A673 (cell line): Measurements from ENCODE around the gene CFAP58. TPM values are rescaled to one million over a fixed set of nuclear protein-coding genes. Genes with fewer than 3 reads are reported as not detected.

ENCODE experiments used
- BruUV-seq: library from RNA; stranded (reverse); fragments of 400-500 nt; replicated peaks from 2 replicates; lab custom pipeline; 2021; lab: Mats Ljungman, UMichigan
- CTCF ChIA-PET: fragments of 300-600 bp; sonication (Branson Sonifier 250); formaldehyde crosslinking; loops from one replicate; lab custom pipeline; 2022; ENCODE audit warnings: antibody characterized with exemption; lab: Charles Lee
- POLR2A ChIA-PET: fragments of 300-600 bp; sonication (Branson Sonifier 250); formaldehyde crosslinking; loops from one replicate; lab custom pipeline; 2022; ENCODE audit warnings: antibody characterized with exemption; ENCODE audit not compliant: low non-redundant PET; lab: Charles Lee
- DNase-seq: peaks from one replicate; pipeline ENCODE4 v3.0.0-alpha.2; 2015; ENCODE audit warnings: low spot score
- H3K27ac ChIP-seq: fragments of 200-600 bp; sonication (generic); 2 replicates; pipeline ENCODE4 v1.5.1; 2016; ENCODE audit warnings: mixed run types, low read depth, mild to moderate bottlenecking, mixed read lengths, antibody characterized with exemption, low read length; ENCODE audit not compliant: poor library complexity, severe bottlenecking
- H3K27me3 ChIP-seq: fragments of 200-600 bp; sonication (generic); replicated peaks from 2 replicates; pipeline ENCODE4 v1.6.1; 2017; ENCODE audit warnings: mixed run types, low read depth, mild to moderate bottlenecking, mixed read lengths, antibody characterized with exemption, low read length; ENCODE audit not compliant: insufficient read depth, poor library complexity
- H3K36me3 ChIP-seq: fragments of 200-600 bp; sonication (generic); 2 replicates; pipeline ENCODE4 v1.6.1; 2016; ENCODE audit warnings: mixed run types, mild to moderate bottlenecking, mixed read lengths, antibody characterized with exemption, low read length; ENCODE audit not compliant: insufficient read depth, poor library complexity, severe bottlenecking
- H3K4me1 ChIP-seq: fragments of 200-600 bp; sonication (generic); 2 replicates; pipeline ENCODE4 v1.6.1; 2017; ENCODE audit warnings: mixed run types, mild to moderate bottlenecking, mixed read lengths, antibody characterized with exemption, low read length; ENCODE audit not compliant: insufficient read depth, poor library complexity, severe bottlenecking
- H3K4me3 ChIP-seq: fragments of 200-600 bp; sonication (generic); 2 replicates; pipeline ENCODE4 v1.5.1; 2016; ENCODE audit warnings: low read depth, mixed run types, mild to moderate bottlenecking, mixed read lengths, low read length; ENCODE audit not compliant: poor library complexity, severe bottlenecking
- H3K9me3 ChIP-seq: fragments of 200-600 bp; sonication (generic); 2 replicates; pipeline ENCODE4 v1.6.1; 2016; ENCODE audit warnings: mixed run types, low read depth, mild to moderate bottlenecking, mixed read lengths, antibody characterized with exemption, low read length; ENCODE audit not compliant: poor library complexity, severe bottlenecking
- EZH2 ChIP-seq: fragments of 200-600 bp; sonication (generic); IDR thresholded peaks from 2 replicates; pipeline ENCODE4 v1.6.1; 2017; ENCODE audit warnings: borderline replicate concordance, low read depth, mild to moderate bottlenecking, mixed read lengths, antibody characterized with exemption, low read length; ENCODE audit not compliant: poor library complexity, severe bottlenecking
- intact Hi-C: fragments of 100-400 bp; cut with micrococcal nuclease; formaldehyde crosslinking; loops from one replicate; pipeline ENCODE4 v1.10.0; 2022; ENCODE audit not compliant: unreplicated experiment
- total RNA-seq: library from RNA; stranded (reverse); gene quantifications from 2 replicates; pipeline ENCODE4 v1.2.3, GENCODE V29; 2021
- TF ChIP-seq, protein P1 (sequence below): fragments of 300-800, 200-600 bp; sonication (generic); conservative IDR thresholded peaks from 2 replicates; pipeline ENCODE4 v1.5.1; 2017; ENCODE audit warnings: low read depth, mild to moderate bottlenecking, antibody characterized with exemption, low read length, moderate library complexity, mixed read lengths

The CFAP58 gene
- total RNA-seq, 1 experiment from 2014 or later: 0.17 TPM

DNA sequence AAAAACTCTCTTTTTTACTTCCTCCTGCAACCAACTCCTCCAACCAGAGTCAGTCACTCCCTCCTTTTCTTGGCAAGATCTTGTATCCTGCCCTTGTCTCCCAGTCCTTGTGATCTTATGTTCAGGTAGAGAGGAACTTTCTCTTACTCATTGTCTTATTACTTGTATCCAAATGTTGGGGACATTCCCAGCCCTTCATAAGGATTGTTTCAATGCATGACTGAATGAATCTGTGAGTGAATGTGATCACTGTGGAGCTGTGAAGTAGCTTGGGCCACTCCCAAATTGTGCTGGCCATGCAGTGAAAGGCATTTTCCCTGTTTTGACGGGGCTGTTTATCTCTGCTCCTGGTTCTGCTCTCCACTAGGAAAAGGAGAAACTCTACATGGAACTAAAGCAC is 93.7 kb downstream of the CFAP58 start:
- H3K27ac ChIP-seq: no peak overlapping the region
- H3K27me3 ChIP-seq: no peaks in the 10 kb centered on the region
- TF ChIP-seq, protein P1, sequence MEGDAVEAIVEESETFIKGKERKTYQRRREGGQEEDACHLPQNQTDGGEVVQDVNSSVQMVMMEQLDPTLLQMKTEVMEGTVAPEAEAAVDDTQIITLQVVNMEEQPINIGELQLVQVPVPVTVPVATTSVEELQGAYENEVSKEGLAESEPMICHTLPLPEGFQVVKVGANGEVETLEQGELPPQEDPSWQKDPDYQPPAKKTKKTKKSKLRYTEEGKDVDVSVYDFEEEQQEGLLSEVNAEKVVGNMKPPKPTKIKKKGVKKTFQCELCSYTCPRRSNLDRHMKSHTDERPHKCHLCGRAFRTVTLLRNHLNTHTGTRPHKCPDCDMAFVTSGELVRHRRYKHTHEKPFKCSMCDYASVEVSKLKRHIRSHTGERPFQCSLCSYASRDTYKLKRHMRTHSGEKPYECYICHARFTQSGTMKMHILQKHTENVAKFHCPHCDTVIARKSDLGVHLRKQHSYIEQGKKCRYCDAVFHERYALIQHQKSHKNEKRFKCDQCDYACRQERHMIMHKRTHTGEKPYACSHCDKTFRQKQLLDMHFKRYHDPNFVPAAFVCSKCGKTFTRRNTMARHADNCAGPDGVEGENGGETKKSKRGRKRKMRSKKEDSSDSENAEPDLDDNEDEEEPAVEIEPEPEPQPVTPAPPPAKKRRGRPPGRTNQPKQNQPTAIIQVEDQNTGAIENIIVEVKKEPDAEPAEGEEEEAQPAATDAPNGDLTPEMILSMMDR: no peak
- TF ChIP-seq EZH2: no peak
- BruUV-seq: no TSS peak
- no peaks in the 10 kb centered on the region for H3K36me3 ChIP-seq
- ChIA-PET CTCF (no interaction called here), POLR2A (no interaction called here)
- H3K4me1 ChIP-seq: peaks cover 6% of the 10 kb centered on the region
- no peaks in the 10 kb centered on the region for H3K9me3 ChIP-seq
- no peak overlapping the region for H3K4me3 ChIP-seq
- DNase-seq: no peak
- intact Hi-C loops: no loop called here

DNA sequence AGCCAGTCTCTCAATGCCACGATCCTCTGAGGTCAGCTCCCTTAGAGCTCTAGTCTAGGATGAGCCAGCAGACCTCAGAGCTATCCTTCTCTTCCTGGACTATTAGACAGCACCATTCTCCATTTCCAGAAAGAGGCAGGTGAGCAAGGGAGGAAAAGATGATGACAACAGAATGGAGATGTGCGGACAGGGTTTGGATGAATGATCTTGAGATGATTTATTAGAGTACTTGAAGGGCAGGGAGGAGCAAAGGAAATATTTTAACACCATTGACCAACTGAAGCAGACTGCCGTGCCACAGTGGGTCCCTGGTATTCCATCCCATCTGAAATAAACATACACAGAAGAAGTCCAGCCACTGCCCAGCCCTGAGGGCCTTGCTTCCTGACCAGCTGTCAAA is 94.3 kb downstream of the CFAP58 start:
- H3K9me3 ChIP-seq: no peaks in the 10 kb centered on the region
- no TSS peak for BruUV-seq
- POLR2A ChIA-PET: no interaction called here
- H3K4me1 ChIP-seq: peaks cover 6% of the 10 kb centered on the region
- no peaks in the 10 kb centered on the region for H3K36me3 ChIP-seq
- H3K27me3 ChIP-seq: no peaks in the 10 kb centered on the region
- no peak for DNase-seq
- CTCF ChIA-PET: no interaction called here
- H3K4me3 ChIP-seq: no peak overlapping the region
- intact Hi-C loops: no loop called here
- no peak overlapping the region for H3K27ac ChIP-seq
- TF ChIP-seq EZH2: no peak
- TF ChIP-seq, protein P1: no peak

DNA sequence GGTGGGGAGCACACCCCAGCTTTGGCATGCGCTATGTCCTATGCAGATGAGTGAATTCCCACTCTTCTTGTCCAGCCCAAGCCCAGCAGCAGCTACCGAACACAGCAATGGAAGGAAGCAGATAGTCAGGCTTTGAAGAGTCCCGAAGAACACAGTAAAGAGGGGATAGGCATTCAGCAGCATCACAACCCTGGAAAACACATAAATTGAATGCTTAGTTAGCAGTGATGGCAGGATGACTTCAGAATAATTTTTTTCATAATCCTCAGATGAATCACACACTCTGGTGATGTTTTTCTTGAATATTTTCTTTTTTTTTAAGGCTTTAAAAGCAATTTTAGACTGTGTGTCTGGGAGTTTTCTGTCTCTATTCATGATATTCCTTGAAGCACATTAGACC is 95.8 kb downstream of the CFAP58 start:
- TF ChIP-seq, protein P1: no peak
- TF ChIP-seq EZH2: no peak
- BruUV-seq: no TSS peak
- peaks cover 4% of the 10 kb centered on the region for H3K4me1 ChIP-seq
- ChIA-PET CTCF (interaction anchor here (0.8 kb wide), 1 partner anchor 165 kb away, joined by 5 read pairs; no protein-coding TSS in a partner anchor), POLR2A (no interaction called here)
- no peak for DNase-seq
- no peak overlapping the region for H3K4me3 ChIP-seq
- no peaks in the 10 kb centered on the region for H3K9me3 ChIP-seq
- no peaks in the 10 kb centered on the region for H3K36me3 ChIP-seq
- H3K27me3 ChIP-seq: no peaks in the 10 kb centered on the region
- no peak overlapping the region for H3K27ac ChIP-seq
- intact Hi-C loops: no loop called here
